H9 (cell line): ENCODE measurements around the gene ASB16. TPM values are rescaled to one million over a fixed set of nuclear protein-coding genes. Genes with fewer than 3 reads are reported as not detected.

Source experiments
- DNase-seq: peaks from one replicate; pipeline ENCODE4 v3.0.0-alpha.2; 2017
- H2AFZ ChIP-seq: one replicate; pipeline ENCODE4 v1.6.1; 2013; ENCODE audit warnings: mild to moderate bottlenecking, low read length, control low read depth, moderate library complexity
- H2AK5ac ChIP-seq: 2 replicates; pipeline ENCODE4 v1.6.1; 2013; ENCODE audit warnings: low read length, control low read depth, mixed read lengths; ENCODE audit not compliant: insufficient read length
- H2BK120ac ChIP-seq: one replicate; pipeline ENCODE4 v1.6.1; 2013; ENCODE audit warnings: low read depth, mild to moderate bottlenecking, low read length, control low read depth, inconsistent platforms; ENCODE audit not compliant: poor library complexity, severe bottlenecking
- H2BK12ac ChIP-seq: 2 replicates; pipeline ENCODE4 v1.6.1; 2013; ENCODE audit warnings: low read length, control low read depth, mixed read lengths, low read depth; ENCODE audit not compliant: insufficient read length
- H2BK15ac ChIP-seq: 2 replicates; pipeline ENCODE4 v1.6.1; 2013; ENCODE audit warnings: low read depth, low read length, control low read depth
- H2BK20ac ChIP-seq: one replicate; pipeline ENCODE4 v1.6.1; 2013; ENCODE audit warnings: low read depth, mild to moderate bottlenecking, low read length, control low read depth, inconsistent platforms; ENCODE audit not compliant: poor library complexity, severe bottlenecking
- H2BK5ac ChIP-seq: 2 replicates; pipeline ENCODE4 v1.6.1; 2013; ENCODE audit warnings: low read length, control low read depth, mixed read lengths; ENCODE audit not compliant: insufficient read length
- H3K14ac ChIP-seq: 2 replicates; pipeline ENCODE4 v1.6.1; 2013; ENCODE audit warnings: low read length, control low read depth; ENCODE audit not compliant: insufficient read depth
- H3K18ac ChIP-seq: 2 replicates; pipeline ENCODE4 v1.6.1; 2013; ENCODE audit warnings: low read depth, mild to moderate bottlenecking, mixed read lengths, low read length, control low read depth; ENCODE audit not compliant: insufficient read length
- H3K23ac ChIP-seq: 2 replicates; pipeline ENCODE4 v1.6.1; 2013; ENCODE audit warnings: low read length, control low read depth, mixed read lengths, low read depth; ENCODE audit not compliant: insufficient read length
- H3K23me2 ChIP-seq: 2 replicates; pipeline ENCODE4 v1.6.1; 2013; ENCODE audit warnings: low read depth, mild to moderate bottlenecking, mixed read lengths, low read length, control low read depth; ENCODE audit not compliant: insufficient read length, poor library complexity, severe bottlenecking
- H3K27ac ChIP-seq: 2 replicates; pipeline ENCODE4 v1.5.1; 2013; ENCODE audit warnings: low read length, control low read depth, mixed read lengths, low read depth; ENCODE audit not compliant: insufficient read length
- H3K27me3 ChIP-seq: 2 replicates; pipeline ENCODE4 v1.6.1; 2013; ENCODE audit warnings: low read length, control low read depth, inconsistent platforms; ENCODE audit not compliant: insufficient read depth
- H3K4ac ChIP-seq: 2 replicates; pipeline ENCODE4 v1.6.1; 2013; ENCODE audit warnings: low read depth, mild to moderate bottlenecking, control low read depth, inconsistent platforms, low read length, moderate library complexity
- H3K4me1 ChIP-seq: 2 replicates; pipeline ENCODE4 v1.6.1; 2013; ENCODE audit warnings: low read length, control low read depth, inconsistent platforms; ENCODE audit not compliant: insufficient read depth
- H3K4me2 ChIP-seq: 2 replicates; pipeline ENCODE4 v1.6.1; 2013; ENCODE audit warnings: low read length, control low read depth, mixed read lengths; ENCODE audit not compliant: insufficient read length, insufficient read depth
- H3K56ac ChIP-seq: 2 replicates; pipeline ENCODE4 v1.6.1; 2013; ENCODE audit warnings: low read depth, mild to moderate bottlenecking, mixed read lengths, low read length, control low read depth; ENCODE audit not compliant: insufficient read length
- H3K79me1 ChIP-seq: 2 replicates; pipeline ENCODE4 v1.6.1; 2013; ENCODE audit warnings: low read depth, mild to moderate bottlenecking, moderate library complexity, low read length, control low read depth, inconsistent platforms; ENCODE audit not compliant: insufficient read depth, poor library complexity, severe bottlenecking
- H3K79me2 ChIP-seq: 2 replicates; pipeline ENCODE4 v1.6.1; 2013; ENCODE audit warnings: low read length, control low read depth, inconsistent platforms; ENCODE audit not compliant: insufficient read depth
- H3K9ac ChIP-seq: 2 replicates; pipeline ENCODE4 v1.6.1; 2013; ENCODE audit warnings: low read length, control low read depth, mixed read lengths; ENCODE audit not compliant: insufficient read length; ENCODE audit errors: extremely low read depth
- H3K9me3 ChIP-seq: one replicate; pipeline ENCODE4 v1.6.1; 2013; ENCODE audit warnings: low read depth, low read length, inconsistent platforms; ENCODE audit not compliant: control insufficient read depth
- H3T11ph ChIP-seq: one replicate; pipeline ENCODE4 v1.6.1; 2013; ENCODE audit warnings: mild to moderate bottlenecking, low read length, control low read depth, inconsistent platforms
- H4K20me1 ChIP-seq: one replicate; pipeline ENCODE4 v1.6.1; 2013; ENCODE audit not compliant: control insufficient read depth, insufficient read length, insufficient read depth
- H4K5ac ChIP-seq: 2 replicates; pipeline ENCODE4 v1.6.1; 2013; ENCODE audit warnings: low read depth, mild to moderate bottlenecking, mixed read lengths, low read length, control low read depth; ENCODE audit not compliant: insufficient read length
- H4K8ac ChIP-seq: replicated peaks from 2 replicates; pipeline ENCODE4 v1.6.1; 2013; ENCODE audit warnings: low read length, control low read depth, mixed read lengths, low read depth; ENCODE audit not compliant: insufficient read length
- H4K91ac ChIP-seq: 2 replicates; pipeline ENCODE4 v1.6.1; 2013; ENCODE audit warnings: low read depth, mild to moderate bottlenecking, moderate library complexity, mixed read lengths, low read length, control low read depth; ENCODE audit not compliant: insufficient read length
- H3K27ac Mint-ChIP-seq, 3 experiments: 2 replicates in 2 of 3; 3 replicates in 1 of 3; pipeline ENCODE4 v1.8.0; 2020 to 2021; ENCODE audit warnings: mixed read lengths in 3 of 3, mild to moderate bottlenecking in 1 of 3, moderate library complexity in 1 of 3
- H3K27me3 Mint-ChIP-seq: 2 replicates; pipeline ENCODE4 v1.8.0; 2021; ENCODE audit warnings: low read depth, mild to moderate bottlenecking, moderate library complexity, mixed read lengths
- H3K36me3 Mint-ChIP-seq, 3 experiments: 2 replicates in 2 of 3; 3 replicates in 1 of 3; pipeline ENCODE4 v1.8.0; 2020 to 2021; ENCODE audit warnings: low read depth in 3 of 3, mixed read lengths in 3 of 3; ENCODE audit not compliant: insufficient read depth in 1 of 3
- H3K4me1 Mint-ChIP-seq, 2 experiments: 2 replicates each; pipeline ENCODE4 v1.8.0; 2020; ENCODE audit warnings: mixed read lengths in 2 of 2
- H3K4me3 Mint-ChIP-seq, 2 experiments: 2 replicates in 1 of 2; 3 replicates in 1 of 2; pipeline ENCODE4 v1.8.0; 2020 to 2021; ENCODE audit warnings: mild to moderate bottlenecking in 2 of 2, mixed read lengths in 2 of 2, moderate library complexity in 1 of 2
- H3K9me3 Mint-ChIP-seq, 2 experiments: 2 replicates in 1 of 2; 3 replicates in 1 of 2; pipeline ENCODE4 v1.8.0; 2020; ENCODE audit warnings: mild to moderate bottlenecking in 2 of 2, mixed read lengths in 2 of 2, moderate library complexity in 1 of 2
- CTCF ChIP-seq: fragments of 200-600 bp; sonication (generic); conservative IDR thresholded peaks from 3 replicates; pipeline ENCODE4 v1.8.0; 2021; ENCODE audit warnings: antibody characterized with exemption, mild to moderate bottlenecking
- WGBS: extraction: QIAGEN DNeasy Blood & Tissue Kit; methylation state at CpG from one replicate; pipeline ENCODE4 v1.1.7; 2013; ENCODE audit warnings: missing lambda C conversion rate, low lambda C conversion rate, mixed read lengths; ENCODE audit not compliant: insufficient read length; ENCODE audit errors: extremely low coverage; 5-methylcytosine and 5-hydroxymethylcytosine counted together
- total RNA-seq: library from RNA; stranded (reverse); gene quantifications from 2 replicates; pipeline ENCODE4 v1.2.1, GENCODE V29; 2021

The ASB16 gene
- total RNA-seq, 1 experiment from 2014 or later, result 0.90 TPM

GRCh38 chr17:44211281-44212265 lies 41.1 kb downstream of the ASB16 start:
- Histone ChIP-seq H3T11ph (no peak overlapping the region), H2AFZ (no peak overlapping the region), H2AK5ac (no peak overlapping the region), H3K23me2 (no peaks in the 10 kb centered on the region), H3K27me3 (no peaks in the 10 kb centered on the region), H2BK12ac (no peak overlapping the region), H2BK20ac (no peak overlapping the region), H4K91ac (no peak overlapping the region), H3K14ac (no peak overlapping the region), H4K5ac (no peak overlapping the region), H4K20me1 (no peaks in the 10 kb centered on the region), H3K9ac (no peak overlapping the region), H3K4me2 (no peak overlapping the region), H2BK5ac (no peak overlapping the region), H2BK15ac (no peak overlapping the region), H3K79me2 (no peaks in the 10 kb centered on the region), H3K56ac (no peak overlapping the region), H3K4ac (no peak overlapping the region), H3K27ac (no peak overlapping the region), H3K79me1 (no peaks in the 10 kb centered on the region), H4K8ac (no peak overlapping the region), H3K18ac (no peak overlapping the region), H2BK120ac (no peak overlapping the region), H3K23ac (no peak overlapping the region), H3K9me3 (no peaks in the 10 kb centered on the region), H3K4me1 (no peaks in the 10 kb centered on the region)
- Mint-ChIP-seq H3K36me3 (peaks cover 46 to 91% (median 84%) of the 10 kb centered on the region in 3 experiments), H3K9me3 (no peaks in the 10 kb centered on the region), H3K4me3 (no peak overlapping the region; a peak in 1 of 5 replicates), H3K27me3 (no peaks in the 10 kb centered on the region), H3K4me1 (peaks cover 3 to 24% of the 10 kb centered on the region in 2 experiments; a peak in 3 of 4 replicates), H3K27ac (no peak overlapping the region)
- DNase-seq, result no peak
- no peak for TF ChIP-seq CTCF
- WGBS, result no CpG with 5 or more reads among the region's 30 CpGs
